NK-92 treated with Interleukin-12 subunit alpha and Interleukin-12 subunit beta, amount 100 ng/mL, for 24 hours (cell line): ENCODE results near the gene DERA.
"Not testable (repeated sequence)": the region's sequence is repeated elsewhere in the genome, so short reads cannot be mapped to it uniquely, and the experiment has no call there.

Experiments used
- DNase-seq: peaks from one replicate; lab custom pipeline; 2025; lab: John Stamatoyannopoulos, UW

DERA gene

DNA sequence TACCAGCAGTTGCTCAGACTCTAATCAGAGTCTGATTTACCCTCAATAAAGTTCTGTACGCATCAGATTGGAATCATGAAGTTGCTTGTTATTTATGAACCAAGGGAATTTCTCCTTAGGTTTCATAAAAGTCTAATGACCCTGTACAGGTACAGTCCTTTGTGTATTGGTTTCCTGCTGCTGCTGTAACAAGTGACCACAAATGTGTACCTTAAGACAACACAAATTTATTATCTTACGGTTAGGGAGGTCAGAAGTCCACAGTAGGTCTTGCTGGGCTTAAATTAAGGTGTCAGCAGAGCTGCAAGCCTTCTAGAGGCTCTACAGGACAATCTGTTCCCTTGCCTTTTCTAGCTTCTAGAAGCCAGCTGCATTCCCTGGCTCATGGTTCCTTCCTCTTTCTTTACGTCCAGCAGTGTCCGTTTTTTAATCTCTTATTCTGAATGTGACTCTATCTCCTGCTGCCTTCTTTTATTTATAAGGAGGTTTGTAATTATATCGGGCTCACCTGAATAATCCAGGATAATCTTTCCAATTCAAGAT, 6.7 kb upstream of the DERA start:
- no peak for DNase-seq

DNA sequence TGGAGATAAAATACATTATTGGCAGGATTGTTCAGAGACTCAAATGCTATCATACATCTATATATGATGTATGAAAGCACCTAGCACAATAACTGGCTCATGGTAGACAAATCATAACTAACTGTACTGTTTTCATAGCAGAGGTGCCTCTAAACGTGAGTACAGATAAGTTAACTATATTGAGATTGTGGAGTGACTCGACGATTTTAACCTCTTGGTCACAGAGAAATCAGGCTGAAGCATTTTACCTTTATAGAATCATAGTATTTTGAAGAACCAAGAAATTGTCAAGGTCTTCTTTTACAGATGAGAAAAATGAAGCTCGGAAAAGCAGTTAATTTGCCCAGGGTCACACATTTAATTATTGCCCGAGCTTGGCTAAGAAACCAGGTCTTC, 666 bp upstream of the DERA start:
- DNase-seq = no peak

DNA sequence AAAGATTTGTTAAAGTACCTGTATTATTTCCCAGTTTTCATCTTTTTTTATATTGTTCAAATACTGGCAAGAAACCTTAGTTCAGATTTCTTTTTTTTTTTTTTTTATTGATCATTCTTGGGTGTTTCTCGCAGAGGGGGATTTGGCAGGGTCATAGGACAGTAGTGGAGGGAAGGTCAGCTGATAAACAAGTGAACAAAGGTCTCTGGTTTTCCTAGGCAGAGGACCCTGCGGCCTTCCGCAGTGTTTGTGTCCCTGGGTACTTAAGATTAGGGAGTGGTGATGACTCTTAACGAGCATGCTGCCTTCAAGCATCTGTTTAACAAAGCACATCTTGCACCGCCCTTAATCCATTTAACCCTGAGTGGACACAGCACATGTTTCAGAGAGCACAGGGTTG, 799 bp downstream of the DERA start:
- DNase-seq = not testable (repeated sequence)

DNA sequence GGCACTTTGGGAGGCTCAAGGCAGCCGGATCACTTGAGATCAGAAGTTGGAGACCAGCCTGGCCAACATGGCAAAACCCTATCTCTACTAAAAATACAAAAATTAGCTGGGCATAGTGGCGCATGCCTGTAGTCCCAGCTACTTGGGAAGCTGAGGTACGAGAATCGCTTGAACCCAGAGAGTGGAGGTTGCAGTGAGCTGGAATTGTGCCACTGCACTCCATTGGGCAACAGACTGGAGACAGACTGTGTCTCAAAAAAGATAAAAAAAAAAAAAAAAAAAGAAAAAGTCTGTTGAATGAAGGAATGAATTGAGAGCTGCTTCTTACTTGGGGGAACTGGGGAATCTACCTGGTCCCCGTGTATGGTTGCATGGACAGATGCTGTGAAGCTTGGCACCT, 3.0 kb downstream of the DERA start:
- DNase-seq = not testable (repeated sequence)

DNA sequence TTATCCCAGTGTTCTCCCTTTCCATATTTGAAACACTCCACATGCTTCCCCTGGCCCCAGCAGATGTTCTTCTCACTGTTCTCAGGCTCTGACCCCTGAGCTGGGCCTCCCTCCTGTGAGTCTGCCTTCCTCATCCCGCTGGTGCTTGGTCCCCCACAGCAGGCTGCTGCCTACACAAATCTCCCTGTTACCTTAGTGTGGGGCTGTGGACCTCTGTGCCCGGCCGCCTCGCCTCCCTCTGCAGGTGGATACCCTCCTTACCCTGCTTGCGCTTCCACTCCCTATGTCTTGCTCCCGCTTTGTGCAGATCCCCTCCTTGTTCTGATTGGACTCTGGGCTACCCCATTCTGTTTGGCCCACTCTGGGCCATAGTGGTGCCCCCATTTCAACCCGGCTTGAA, 6.9 kb downstream of the DERA start:
- DNase-seq = no peak

DNA sequence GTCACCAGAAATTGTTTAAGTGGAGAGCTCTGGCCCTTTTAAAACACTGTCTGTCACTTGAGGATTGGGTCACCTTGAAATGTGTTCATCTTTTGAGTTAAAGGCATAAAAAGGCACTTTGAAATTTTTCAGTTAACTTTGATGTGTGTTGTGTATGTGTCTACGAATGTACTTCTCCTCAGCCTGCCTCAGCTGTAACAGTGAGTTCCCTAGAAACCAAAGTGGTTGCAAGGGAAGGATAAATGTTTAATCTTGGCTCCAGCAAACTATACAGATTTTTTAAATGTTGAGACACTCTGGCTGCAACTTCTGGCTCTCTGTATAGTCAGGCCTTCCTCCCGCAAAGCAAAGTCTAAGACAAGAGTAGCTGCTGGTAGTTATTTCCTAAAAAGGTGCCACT, 8.3 kb downstream of the DERA start:
- no peak for DNase-seq

- DNase-seq = no peak
These were observed 13.8 kb downstream of the DERA start for GRCh38 chr12:15924956-15925355.

- DNase-seq = no peak
These were observed 17.2 kb downstream of the DERA start for GRCh38 chr12:15928346-15928745.

- no peak for DNase-seq
These were observed 17.9 kb downstream of the DERA start for GRCh38 chr12:15928870-15929571.

DNA sequence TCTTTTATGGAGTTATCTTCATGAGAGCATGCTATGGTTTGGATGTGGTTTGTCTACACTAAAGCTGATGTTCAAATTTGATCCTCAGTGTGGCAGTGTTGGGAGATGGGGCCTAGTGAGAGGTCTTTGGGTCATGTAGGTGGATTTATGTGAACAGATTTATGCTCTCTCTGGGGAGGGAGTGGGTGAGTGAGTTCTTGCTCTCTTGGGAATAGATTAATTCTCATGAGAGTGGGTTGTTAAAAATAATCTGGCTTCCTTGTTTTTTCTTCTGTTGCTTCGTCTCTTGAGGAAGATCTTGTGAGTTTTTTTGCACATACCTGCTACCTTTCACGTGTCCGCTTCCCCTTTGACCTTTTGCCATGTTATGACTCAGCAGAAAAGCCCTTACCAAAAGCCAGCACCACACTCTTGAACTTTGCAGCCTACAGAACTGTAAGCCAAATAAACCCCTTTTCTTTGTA, 20.5 kb downstream of the DERA start:
- DNase-seq = no peak

DNA sequence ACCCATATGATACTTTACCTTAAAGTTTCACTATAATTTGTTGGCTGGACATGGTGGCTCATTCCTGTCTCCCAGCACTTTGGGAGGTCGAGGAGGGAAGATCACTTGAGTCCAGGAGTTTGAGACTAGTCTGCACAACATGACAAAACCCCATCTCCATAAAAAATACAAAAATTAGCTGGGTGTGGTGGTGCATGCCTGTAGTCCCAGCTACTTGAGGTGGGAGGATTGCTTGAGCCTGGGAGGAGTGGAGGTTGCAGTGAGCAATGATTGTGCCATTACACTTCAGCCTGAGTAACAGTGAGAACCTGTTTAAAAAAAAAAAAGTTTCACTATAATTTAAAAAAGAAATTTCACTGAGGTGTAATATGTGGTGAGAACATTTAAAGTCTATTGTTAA, 21.2 kb downstream of the DERA start:
- no peak for DNase-seq

GRCh38 chr12:15932971-15933370, 21.8 kb downstream of the DERA start:
- no peak for DNase-seq

DNA sequence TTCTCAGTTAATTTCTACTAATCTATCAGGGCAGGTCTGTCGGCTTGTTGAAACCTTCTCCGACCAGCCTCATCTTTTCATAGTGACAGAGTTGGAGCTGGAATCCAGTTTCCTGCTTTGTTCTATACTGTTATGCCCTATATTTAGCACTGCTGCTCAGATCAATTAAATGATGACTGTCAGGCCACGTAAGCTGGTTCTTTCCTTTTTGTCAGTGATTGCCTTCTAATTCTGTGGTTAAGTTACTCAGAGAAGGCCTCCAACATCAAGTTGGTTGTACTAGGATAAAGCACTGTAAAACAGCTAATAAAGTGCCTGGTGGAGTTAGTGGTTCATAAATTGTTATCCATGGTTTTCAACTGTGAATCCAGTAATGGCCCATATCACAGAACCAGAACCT, 22.6 kb downstream of the DERA start:
- no peak for DNase-seq

DNA sequence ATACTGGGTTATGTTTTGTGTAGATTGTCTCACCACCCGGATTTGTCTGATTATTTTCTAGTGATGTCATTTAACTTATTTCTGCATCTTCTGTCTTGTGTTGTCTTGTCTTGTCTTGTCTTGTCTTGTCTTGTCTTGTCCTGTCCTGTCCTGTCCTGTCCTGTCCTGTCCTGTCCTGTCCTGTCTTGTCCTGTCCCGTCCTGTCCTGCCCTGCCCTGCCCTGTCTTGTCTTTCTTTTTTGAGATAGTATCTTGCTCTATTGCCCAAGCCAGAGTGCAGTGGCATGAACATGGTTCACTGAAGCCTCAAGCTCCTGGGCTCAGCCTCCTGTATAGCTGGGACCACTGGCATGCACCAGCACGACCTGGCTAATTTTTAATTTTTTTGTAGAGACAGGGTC, 25.6 kb downstream of the DERA start:
- DNase-seq = no peak

DNA sequence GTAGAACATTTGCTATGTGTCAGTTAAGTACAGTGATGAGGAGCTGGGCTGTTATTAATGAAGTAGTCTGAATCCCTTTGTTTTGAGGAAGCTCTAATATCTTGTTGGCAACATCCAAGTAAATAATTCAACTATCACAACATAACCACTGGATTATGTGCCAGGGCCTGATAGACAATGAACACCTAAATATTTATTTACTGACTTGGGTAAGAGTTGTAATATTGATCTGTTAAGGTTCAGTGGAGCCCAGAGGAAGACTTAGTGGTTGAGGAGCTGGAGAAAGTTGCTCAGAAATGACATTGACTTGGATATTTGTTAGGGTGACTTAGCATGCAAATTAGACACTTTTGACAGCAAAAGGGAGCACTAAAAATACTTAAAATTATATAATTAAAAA, 26.8 kb downstream of the DERA start:
- no peak for DNase-seq

GRCh38 chr12:15939111-15939510, 28.0 kb downstream of the DERA start:
- DNase-seq = no peak

DNA sequence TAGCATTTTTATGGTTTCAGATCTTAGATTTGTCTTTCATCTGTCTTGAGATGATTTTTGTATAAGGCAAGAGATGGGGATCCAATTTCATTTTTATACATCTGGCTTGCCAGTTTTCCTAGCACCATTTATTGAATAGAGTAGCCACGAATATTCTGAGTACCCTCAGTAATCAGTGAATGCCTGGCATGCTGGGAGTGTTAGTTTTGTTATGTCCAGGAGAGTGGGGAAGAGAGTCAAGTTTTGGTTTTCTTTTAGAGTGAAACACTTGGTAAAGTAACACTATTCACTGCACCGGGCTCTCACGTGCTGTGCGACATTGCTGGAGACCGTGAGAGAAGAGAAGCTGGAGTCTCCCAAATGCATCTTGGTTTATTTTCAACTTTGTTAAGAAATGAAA, 31.3 kb downstream of the DERA start:
- DNase-seq = no peak

DNA sequence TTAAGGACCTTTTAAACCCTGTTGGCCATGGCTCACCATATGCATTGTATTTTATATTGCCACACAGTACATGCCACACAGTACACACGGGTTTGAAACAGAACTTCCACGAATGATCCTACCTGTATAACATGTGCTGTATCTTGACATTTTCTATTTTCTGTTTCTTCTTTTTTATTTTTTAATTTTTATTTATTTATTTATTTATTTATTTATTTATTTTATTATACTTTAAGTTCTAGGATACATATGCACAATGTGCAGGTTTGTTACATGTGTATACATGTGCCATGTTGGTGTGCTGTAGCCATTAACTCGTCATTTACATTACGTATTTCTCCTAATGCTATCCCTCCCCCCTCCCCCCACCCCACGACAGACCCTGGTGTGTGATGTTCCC, 32.4 kb downstream of the DERA start:
- not testable (repeated sequence) for DNase-seq

GRCh38 chr12:15948461-15948860, 37.3 kb downstream of the DERA start:
- DNase-seq = not testable (repeated sequence)

- DNase-seq = no peak
These were observed 44.1 kb downstream of the DERA start for GRCh38 chr12:15955281-15955680.

- no peak for DNase-seq
These were observed 44.9 kb downstream of the DERA start for GRCh38 chr12:15956010-15956409.

DNA sequence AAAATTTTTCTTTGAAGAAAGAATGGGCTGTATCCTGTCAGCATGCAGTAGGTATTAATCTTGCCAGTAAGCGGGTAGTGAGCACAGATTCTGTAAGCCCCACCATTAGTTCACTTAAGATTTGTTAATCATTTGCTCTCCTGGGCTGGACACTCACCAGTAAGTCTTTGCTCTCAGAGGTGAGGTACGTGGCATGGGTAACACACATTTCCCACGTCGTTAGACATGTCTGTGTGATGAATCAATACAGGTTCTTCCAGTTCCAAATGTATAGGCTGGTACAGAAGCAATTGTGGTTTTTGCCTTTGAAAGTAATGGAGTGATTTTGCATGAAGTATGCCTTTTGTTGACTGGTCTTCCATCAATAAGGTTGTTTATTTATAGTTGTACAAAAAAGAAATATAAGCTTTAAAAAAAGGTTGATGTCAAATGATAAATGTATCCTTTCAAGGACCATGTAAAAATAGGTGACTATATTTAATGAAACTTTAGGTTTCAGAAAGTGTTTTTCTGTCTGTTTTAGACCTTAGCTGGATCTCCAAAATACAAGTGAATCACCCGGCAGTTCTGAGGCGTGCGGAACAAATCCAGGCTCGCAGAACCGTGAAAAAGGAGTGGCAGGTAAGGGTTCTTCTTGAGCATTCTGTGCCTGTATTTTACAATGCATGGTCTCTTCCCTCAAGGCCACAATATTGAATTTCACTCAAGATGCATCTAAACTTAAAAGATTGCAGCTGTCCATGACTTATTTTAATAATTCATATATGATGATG, 45.5 kb downstream of the DERA start:
- no peak for DNase-seq

DNA sequence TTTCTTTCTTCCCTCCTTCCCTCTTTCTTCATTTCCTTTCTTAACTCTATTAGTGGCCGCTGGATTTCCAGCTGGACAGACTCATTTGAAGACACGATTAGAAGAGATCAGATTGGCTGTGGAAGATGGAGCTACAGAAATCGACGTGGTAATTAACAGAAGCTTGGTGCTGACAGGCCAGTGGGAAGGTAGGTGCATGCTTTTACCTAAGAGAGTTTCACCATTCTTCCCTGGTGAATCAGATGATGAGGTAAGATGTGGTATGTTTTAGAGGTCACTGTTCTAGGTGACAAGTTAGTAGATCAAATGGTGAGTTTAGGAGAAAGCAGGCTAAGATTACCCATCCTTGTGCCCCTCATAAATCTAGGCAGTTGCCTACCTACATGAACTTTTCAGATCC, 51.6 kb downstream of the DERA start:
- DNase-seq = no peak
